Measurements from ENCODE around the gene MRPL11. TPM values are rescaled to one million over a fixed set of nuclear protein-coding genes. Genes with fewer than 3 reads are reported as not detected.

Gene MRPL11
- total and polyA plus RNA-seq, 2 of the 13 experiments (the other 11 are each of a cell fraction or from before 2014, with no cell fraction given) = 72.9 to 176 TPM

DNA sequence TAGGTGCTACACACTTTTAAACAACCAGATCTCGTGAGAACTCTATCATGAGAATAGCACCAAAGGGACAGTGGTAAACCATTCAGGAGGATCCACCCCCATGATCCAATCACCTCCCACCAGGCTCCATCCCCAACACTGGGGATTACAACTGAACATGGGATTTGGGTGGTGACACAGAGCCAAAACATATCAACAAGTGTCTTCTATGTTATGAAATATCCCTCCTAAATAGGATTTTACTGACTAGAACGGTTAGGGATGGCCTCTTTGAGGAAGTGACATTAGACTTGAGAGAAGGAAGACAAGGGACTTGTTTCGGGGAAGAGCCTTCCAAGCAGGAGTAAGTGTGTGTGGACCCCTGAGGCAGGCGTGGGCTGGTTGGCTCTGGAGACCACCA is 11.9 kb upstream of the MRPL11 start:
- ATAC-seq (no peak), FAIRE-seq (no peak), DNase-seq (ENCODE audit: low spot score) (no peak)
- Histone ChIP-seq H3K4me2 (ENCODE audit: low read depth, low read length) (no peak overlapping the region), H3K9ac (ENCODE audit: insufficient read depth, low read depth, low read length) (no peak overlapping the region), H3K27me3 (ENCODE audit: control insufficient read depth in 1 of 2, insufficient read depth in 2 of 2, low read length in 2 of 2) (peaks cover 0 to 24% of the 10 kb centered on the region in 2 experiments; a peak in 3 of 5 replicates), H4K20me1 (ENCODE audit: insufficient read depth, low read length) (no peaks in the 10 kb centered on the region), H3K27ac (ENCODE audit: extremely low read length, insufficient read depth, low read length) (no peak overlapping the region), H3K4me3 (replicated peaks in 1 of 3; ENCODE audit: insufficient read depth in 1 of 3, low read depth in 2 of 3, low read length in 3 of 3) (no peak overlapping the region), H3K4me1 (ENCODE audit: insufficient read depth, low read length) (peaks cover 14% of the 10 kb centered on the region), H2AFZ (ENCODE audit: low read length) (no peak overlapping the region), H3K79me2 (ENCODE audit: insufficient read depth, low read length) (no peaks in the 10 kb centered on the region), H3K9me3 (ENCODE audit: low read length) (no peaks in the 10 kb centered on the region), H3K36me3 (replicated peaks in 1 of 2; ENCODE audit: control insufficient read depth in 1 of 2, insufficient read depth in 2 of 2, low read length in 2 of 2) (no peaks in the 10 kb centered on the region)
- ChIA-PET POLR2A (no interaction called here), CTCF (ENCODE audit: low intra/inter-chr PET ratio, low total read pairs) (no interaction called here)
- TF ChIP-seq NCOA2 (CRISPR knock-in tag; IDR thresholded peaks at IDR 0.05) (no peak), ZNF224 (CRISPR knock-in tag; IDR thresholded peaks at IDR 0.05) (no peak), KLF15 (CRISPR knock-in tag; IDR thresholded peaks at IDR 0.05; ENCODE audit: borderline replicate concordance) (no peak)
- in situ Hi-C loops (cut with HindIII; ENCODE audit: extremely low pct_ligation_motif_present, low pct_unique_long_range_greater_than_20kb) = no loop called here
- no TSS peak for BruUV-seq (replicated peaks)
- 4% methylated on average over 4 of the region's 4 CpGs for WGBS (ENCODE audit: low lambda C conversion rate)
- intact Hi-C loops (cut with micrococcal nuclease; ENCODE audit: unreplicated experiment) = no loop called here

DNA sequence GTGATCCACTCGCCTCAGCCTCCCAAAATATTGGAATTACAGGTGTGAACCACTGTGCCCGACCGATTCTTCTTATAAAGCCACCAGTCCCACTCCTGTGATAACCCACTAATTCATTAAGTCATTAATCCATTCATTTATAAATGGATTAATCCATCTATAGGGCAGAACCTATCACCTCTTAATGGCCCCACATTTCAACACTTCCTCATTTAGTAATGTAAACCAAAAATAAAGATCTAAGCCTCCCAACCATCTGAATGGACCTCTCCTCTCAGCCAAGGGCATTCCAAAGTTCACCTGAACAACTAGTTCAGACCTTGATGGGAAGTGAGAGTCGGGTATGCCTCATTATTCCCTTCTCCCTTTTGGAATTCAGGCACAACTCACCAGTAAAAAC is 9.9 kb upstream of the MRPL11 start:
- H3K4me3 ChIP-seq (replicated peaks in 1 of 3; ENCODE audit: insufficient read depth in 1 of 3, low read depth in 2 of 3, low read length in 3 of 3) = no peak overlapping the region
- intact Hi-C loops (cut with micrococcal nuclease; ENCODE audit: unreplicated experiment) = no loop called here
- no peak overlapping the region for H3K4me2 ChIP-seq (ENCODE audit: low read depth, low read length)
- H4K20me1 ChIP-seq (ENCODE audit: insufficient read depth, low read length) = no peaks in the 10 kb centered on the region
- no peak for DNase-seq (ENCODE audit: low spot score)
- ATAC-seq = peak; percentile 33; the same call in 2 of the 3 replicates
- ChIA-PET POLR2A (no interaction called here), CTCF (ENCODE audit: low intra/inter-chr PET ratio, low total read pairs) (no interaction called here)
- no peaks in the 10 kb centered on the region for H3K36me3 ChIP-seq (replicated peaks in 1 of 2; ENCODE audit: control insufficient read depth in 1 of 2, insufficient read depth in 2 of 2, low read length in 2 of 2)
- H3K9me3 ChIP-seq (ENCODE audit: low read length) = no peaks in the 10 kb centered on the region
- WGBS (ENCODE audit: low lambda C conversion rate) = 49% methylated on average over 4 of the region's 4 CpGs
- no peak overlapping the region for H3K27ac ChIP-seq (ENCODE audit: extremely low read length, insufficient read depth, low read length)
- peaks cover 14% of the 10 kb centered on the region for H3K4me1 ChIP-seq (ENCODE audit: insufficient read depth, low read length)
- peaks cover 0 to 12% of the 10 kb centered on the region in 2 experiments; a peak in 2 of 5 replicates for H3K27me3 ChIP-seq (ENCODE audit: control insufficient read depth in 1 of 2, insufficient read depth in 2 of 2, low read length in 2 of 2)
- in situ Hi-C loops (cut with HindIII; ENCODE audit: extremely low pct_ligation_motif_present, low pct_unique_long_range_greater_than_20kb) = no loop called here
- H2AFZ ChIP-seq (ENCODE audit: low read length) = no peak overlapping the region
- no peak overlapping the region for H3K9ac ChIP-seq (ENCODE audit: insufficient read depth, low read depth, low read length)
- peak; percentile 39 for FAIRE-seq
- BruUV-seq (replicated peaks) = no TSS peak
- H3K79me2 ChIP-seq (ENCODE audit: insufficient read depth, low read length) = no peaks in the 10 kb centered on the region
- TF ChIP-seq MAFK (conservative IDR thresholded peaks at IDR 0.05 in 1 of 2, IDR thresholded peaks at IDR 0.05 in 1 of 2; ENCODE audit: low read length in 2 of 2) (no peak), ATF1 (CRISPR knock-in tag; IDR thresholded peaks at IDR 0.05) (no peak), REXO4 (CRISPR knock-in tag; IDR thresholded peaks at IDR 0.05; ENCODE audit: borderline replicate concordance) (no peak), MIER3 (CRISPR knock-in tag; IDR thresholded peaks at IDR 0.05; ENCODE audit: borderline replicate concordance) (no peak), HNF4A (CRISPR knock-in tag; IDR thresholded peaks at IDR 0.05) (peak; percentile 49), HDAC1 (CRISPR knock-in tag; IDR thresholded peaks at IDR 0.05) (no peak), NR2F2 (IDR thresholded peaks at IDR 0.05; ENCODE audit: borderline replicate concordance, low read depth) (no peak), HOXA9 (CRISPR knock-in tag; IDR thresholded peaks at IDR 0.05; ENCODE audit: borderline replicate concordance) (no peak)
- TF ChIP-seq, protein P1, sequence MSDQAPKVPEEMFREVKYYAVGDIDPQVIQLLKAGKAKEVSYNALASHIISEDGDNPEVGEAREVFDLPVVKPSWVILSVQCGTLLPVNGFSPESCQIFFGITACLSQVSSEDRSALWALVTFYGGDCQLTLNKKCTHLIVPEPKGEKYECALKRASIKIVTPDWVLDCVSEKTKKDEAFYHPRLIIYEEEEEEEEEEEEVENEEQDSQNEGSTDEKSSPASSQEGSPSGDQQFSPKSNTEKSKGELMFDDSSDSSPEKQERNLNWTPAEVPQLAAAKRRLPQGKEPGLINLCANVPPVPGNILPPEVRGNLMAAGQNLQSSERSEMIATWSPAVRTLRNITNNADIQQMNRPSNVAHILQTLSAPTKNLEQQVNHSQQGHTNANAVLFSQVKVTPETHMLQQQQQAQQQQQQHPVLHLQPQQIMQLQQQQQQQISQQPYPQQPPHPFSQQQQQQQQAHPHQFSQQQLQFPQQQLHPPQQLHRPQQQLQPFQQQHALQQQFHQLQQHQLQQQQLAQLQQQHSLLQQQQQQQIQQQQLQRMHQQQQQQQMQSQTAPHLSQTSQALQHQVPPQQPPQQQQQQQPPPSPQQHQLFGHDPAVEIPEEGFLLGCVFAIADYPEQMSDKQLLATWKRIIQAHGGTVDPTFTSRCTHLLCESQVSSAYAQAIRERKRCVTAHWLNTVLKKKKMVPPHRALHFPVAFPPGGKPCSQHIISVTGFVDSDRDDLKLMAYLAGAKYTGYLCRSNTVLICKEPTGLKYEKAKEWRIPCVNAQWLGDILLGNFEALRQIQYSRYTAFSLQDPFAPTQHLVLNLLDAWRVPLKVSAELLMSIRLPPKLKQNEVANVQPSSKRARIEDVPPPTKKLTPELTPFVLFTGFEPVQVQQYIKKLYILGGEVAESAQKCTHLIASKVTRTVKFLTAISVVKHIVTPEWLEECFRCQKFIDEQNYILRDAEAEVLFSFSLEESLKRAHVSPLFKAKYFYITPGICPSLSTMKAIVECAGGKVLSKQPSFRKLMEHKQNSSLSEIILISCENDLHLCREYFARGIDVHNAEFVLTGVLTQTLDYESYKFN (CRISPR knock-in tag; conservative IDR thresholded peaks at IDR 0.05) = peak; percentile 47; the same call in 1 of the 2 replicates
- TF ChIP-seq, protein P2, sequence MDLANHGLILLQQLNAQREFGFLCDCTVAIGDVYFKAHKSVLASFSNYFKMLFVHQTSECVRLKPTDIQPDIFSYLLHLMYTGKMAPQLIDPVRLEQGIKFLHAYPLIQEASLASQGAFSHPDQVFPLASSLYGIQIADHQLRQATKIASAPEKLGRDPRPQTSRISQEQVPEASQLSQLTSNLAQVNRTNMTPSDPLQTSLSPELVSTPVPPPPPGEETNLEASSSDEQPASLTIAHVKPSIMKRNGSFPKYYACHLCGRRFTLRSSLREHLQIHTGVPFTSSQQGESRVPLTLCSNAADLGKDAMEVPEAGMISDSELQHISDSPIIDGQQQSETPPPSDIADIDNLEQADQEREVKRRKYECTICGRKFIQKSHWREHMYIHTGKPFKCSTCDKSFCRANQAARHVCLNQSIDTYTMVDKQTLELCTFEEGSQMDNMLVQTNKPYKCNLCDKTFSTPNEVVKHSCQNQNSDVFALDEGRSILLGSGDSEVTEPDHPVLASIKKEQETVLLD (CRISPR knock-in tag; IDR thresholded peaks at IDR 0.05; ENCODE audit: low read depth) = no peak
- TF ChIP-seq, protein P3, sequence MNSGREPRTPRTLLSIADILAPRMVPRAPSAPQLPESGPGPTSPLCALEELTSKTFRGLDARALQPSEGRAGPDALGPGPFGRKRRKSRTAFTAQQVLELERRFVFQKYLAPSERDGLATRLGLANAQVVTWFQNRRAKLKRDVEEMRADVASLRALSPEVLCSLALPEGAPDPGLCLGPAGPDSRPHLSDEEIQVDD (CRISPR knock-in tag; IDR thresholded peaks at IDR 0.05; ENCODE audit: borderline replicate concordance) = no peak

Data from HepG2 (cell line).